ENCODE results near the gene OPTC.

DNA sequence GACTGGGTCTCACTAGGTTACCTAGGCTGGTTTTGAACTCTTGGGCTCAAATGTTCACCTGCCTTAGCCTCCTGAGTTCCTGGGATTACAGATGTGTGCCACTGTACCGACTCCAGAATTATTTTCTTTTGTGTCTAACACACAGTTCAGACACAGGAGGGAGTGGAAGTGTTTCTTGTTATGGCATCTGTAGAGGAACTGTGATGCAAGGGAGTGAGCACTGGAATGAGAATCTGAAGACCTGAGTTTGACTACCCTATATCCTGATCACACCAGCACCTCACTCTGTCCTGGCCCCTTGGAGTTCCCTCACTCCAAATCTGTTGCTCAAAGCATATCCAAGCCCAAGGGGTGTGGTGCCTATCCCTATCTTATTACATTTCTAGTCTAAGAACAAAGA, 15.2 kb downstream of the OPTC start:
- TF ChIP-seq, protein P1, sequence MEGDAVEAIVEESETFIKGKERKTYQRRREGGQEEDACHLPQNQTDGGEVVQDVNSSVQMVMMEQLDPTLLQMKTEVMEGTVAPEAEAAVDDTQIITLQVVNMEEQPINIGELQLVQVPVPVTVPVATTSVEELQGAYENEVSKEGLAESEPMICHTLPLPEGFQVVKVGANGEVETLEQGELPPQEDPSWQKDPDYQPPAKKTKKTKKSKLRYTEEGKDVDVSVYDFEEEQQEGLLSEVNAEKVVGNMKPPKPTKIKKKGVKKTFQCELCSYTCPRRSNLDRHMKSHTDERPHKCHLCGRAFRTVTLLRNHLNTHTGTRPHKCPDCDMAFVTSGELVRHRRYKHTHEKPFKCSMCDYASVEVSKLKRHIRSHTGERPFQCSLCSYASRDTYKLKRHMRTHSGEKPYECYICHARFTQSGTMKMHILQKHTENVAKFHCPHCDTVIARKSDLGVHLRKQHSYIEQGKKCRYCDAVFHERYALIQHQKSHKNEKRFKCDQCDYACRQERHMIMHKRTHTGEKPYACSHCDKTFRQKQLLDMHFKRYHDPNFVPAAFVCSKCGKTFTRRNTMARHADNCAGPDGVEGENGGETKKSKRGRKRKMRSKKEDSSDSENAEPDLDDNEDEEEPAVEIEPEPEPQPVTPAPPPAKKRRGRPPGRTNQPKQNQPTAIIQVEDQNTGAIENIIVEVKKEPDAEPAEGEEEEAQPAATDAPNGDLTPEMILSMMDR (IDR thresholded peaks at IDR 0.05): no peak
- TF ChIP-seq POLR2A (IDR thresholded peaks at IDR 0.05): no peak
